ENCODE results near the gene NTSR2. TPM values are rescaled to one million over a fixed set of nuclear protein-coding genes. Genes with fewer than 3 reads are reported as not detected.

NTSR2 gene
- total RNA-seq, 6 experiments from 2014 or later: not detected

DNA sequence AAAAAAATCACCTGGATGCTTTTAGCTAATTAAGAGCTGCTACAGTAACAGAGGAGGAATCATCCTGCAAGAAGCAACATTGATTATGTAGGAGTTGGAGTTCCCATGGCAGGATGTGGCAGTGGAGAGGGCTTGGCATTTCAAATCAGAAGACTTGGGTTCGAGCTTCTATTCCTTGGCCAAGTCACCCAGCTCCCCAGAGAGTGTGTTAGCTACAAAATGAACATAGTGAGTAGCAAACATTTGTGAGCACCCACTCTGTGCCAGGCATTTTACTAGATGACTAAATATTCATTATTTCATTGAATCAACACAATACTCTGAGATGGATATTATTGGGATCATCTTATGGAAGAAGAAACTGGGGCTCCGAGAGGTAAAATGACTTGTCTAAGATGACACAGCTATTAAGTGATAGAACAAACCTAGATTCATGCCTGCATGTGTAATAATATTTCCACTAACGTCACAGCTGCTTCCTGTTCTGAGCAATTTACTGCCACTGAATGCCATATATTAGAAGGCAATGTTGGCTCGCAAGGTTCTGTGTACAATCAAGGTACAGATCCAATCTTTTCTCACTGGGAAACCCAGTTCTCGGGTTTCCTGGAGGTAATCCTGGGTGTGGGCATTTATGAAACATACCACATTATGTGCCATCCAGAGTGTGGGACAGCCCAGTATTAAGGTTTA is 18.0 kb downstream of the NTSR2 start:
- 60% methylated on average over 5 of the region's 5 CpGs for WGBS (ENCODE audit: insufficient coverage, low coverage, low lambda C conversion rate, missing lambda C conversion rate)

DNA sequence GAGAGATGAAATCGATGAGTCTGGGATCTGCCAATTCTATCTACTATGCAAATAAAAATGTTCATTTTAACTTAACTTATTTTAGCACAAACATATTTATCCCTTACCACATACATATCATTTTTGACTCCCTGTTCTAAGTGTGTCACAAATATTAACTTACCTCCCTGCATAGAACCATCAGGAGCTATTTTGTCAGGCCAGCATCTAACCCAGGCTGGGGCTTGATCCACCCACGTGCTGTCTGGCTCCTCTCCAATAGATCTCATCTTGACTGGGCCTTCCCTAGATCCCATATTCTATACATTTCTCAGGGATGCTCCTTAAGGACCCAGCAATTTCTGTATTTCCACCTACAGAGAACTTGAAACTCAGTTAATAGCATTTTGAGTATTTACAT is 20.9 kb downstream of the NTSR2 start:
- no peaks in the 10 kb centered on the region for H3K27me3 ChIP-seq
- no peaks in the 10 kb centered on the region for H3K4me1 ChIP-seq
- no peak for DNase-seq
- H3K27ac ChIP-seq: no peak overlapping the region
- H3K4me3 ChIP-seq: no peak overlapping the region
- TF ChIP-seq, protein P1, sequence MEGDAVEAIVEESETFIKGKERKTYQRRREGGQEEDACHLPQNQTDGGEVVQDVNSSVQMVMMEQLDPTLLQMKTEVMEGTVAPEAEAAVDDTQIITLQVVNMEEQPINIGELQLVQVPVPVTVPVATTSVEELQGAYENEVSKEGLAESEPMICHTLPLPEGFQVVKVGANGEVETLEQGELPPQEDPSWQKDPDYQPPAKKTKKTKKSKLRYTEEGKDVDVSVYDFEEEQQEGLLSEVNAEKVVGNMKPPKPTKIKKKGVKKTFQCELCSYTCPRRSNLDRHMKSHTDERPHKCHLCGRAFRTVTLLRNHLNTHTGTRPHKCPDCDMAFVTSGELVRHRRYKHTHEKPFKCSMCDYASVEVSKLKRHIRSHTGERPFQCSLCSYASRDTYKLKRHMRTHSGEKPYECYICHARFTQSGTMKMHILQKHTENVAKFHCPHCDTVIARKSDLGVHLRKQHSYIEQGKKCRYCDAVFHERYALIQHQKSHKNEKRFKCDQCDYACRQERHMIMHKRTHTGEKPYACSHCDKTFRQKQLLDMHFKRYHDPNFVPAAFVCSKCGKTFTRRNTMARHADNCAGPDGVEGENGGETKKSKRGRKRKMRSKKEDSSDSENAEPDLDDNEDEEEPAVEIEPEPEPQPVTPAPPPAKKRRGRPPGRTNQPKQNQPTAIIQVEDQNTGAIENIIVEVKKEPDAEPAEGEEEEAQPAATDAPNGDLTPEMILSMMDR (IDR thresholded peaks at IDR 0.05): no peak
- no peak for TF ChIP-seq POLR2A (IDR thresholded peaks at IDR 0.05)
- ATAC-seq: no peak
- H3K36me3 ChIP-seq: no peaks in the 10 kb centered on the region
- intact Hi-C loops (cut with DNase I): no loop called here
- no peaks in the 10 kb centered on the region for H3K9me3 ChIP-seq
- whole genome bisulfite sequencing (ENCODE audit: insufficient coverage, low coverage, low lambda C conversion rate, missing lambda C conversion rate): 63% methylated on average over 2 of the region's 2 CpGs

More for the DNA sequence above, 18.0 kb downstream of the NTSR2 start:
- Histone ChIP-seq H3K27me3 (no peaks in the 10 kb centered on the region), H3K27ac (no peak overlapping the region), H3K36me3 (no peaks in the 10 kb centered on the region), H3K9me3 (no peaks in the 10 kb centered on the region), H3K4me1 (no peaks in the 10 kb centered on the region), H3K4me3 (no peak overlapping the region)
- no peak for ATAC-seq
- no peak for DNase-seq
- TF ChIP-seq, protein P1 (IDR thresholded peaks at IDR 0.05): no peak
- TF ChIP-seq POLR2A (IDR thresholded peaks at IDR 0.05): no peak
- intact Hi-C loops (cut with DNase I): no loop called here

DNA sequence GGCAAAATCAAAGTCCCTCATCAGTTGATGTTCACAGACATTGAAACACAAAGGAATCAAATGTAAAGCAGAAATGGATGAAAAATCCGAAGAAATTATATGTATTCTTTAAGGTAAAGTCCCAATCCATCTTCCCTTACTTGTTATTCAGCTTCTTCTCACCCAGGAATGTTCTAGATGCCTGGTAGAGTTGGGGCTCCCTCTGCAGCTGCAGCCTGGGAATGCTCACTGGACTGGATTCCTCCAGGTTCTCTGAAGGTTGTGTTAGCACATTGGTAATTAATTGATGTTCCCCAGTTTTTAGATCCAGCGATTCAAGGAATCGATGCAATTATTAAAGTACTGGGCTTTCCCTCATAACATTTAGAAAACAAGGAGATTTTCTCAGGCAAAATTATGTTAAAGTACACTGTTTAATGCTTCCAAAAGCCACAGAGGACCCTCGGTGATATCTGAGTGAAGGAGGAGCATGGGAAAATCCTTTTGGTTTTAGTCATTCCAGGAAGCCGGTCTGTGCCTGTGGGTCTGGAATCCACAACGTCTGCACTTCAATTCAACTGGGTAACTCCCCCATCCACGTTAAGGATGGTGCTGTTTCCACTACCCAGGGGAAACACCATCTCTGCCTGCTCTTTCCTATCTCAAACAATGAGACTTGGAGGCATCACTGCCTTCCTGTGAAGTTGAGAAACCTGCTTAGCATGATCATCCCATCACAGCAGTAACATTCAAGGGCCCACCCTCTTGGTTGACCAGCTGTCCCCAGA is 22.0 kb downstream of the NTSR2 start:
- no peaks in the 10 kb centered on the region for H3K27me3 ChIP-seq
- no peaks in the 10 kb centered on the region for H3K36me3 ChIP-seq
- H3K27ac ChIP-seq: no peak overlapping the region
- DNase-seq (no peak), ATAC-seq (peak in 1 of 4 donors; percentile 31)
- WGBS (ENCODE audit: insufficient coverage, low coverage, low lambda C conversion rate, missing lambda C conversion rate): 65% methylated on average over 7 of the region's 7 CpGs
- no peaks in the 10 kb centered on the region for H3K9me3 ChIP-seq
- TF ChIP-seq, protein P1 (IDR thresholded peaks at IDR 0.05): peak in 1 of 4 donors; percentile 5
- TF ChIP-seq POLR2A (IDR thresholded peaks at IDR 0.05): no peak
- no peak overlapping the region for H3K4me3 ChIP-seq
- H3K4me1 ChIP-seq: no peaks in the 10 kb centered on the region
- intact Hi-C loops (cut with DNase I): no loop called here

DNA sequence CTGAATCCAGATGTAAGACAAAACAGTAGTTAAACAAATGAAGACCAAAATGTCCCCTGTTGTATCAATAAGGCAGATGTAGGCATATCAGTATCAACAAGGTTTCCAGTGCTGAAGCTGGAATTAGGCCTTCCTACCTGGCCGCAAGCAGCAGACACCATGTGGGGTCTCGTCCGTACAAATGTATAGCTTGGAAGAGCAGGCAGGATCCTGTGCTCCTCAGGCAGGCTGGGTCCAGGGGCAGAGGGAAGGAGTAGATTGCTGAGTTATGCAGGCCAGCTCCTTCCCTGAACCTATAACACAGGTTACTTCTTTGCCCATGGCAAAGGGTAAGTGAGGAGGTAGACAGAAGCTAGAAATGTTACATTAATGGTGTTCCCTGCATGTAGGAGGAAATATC is 23.5 kb downstream of the NTSR2 start:
- DNase-seq: no peak
- no peaks in the 10 kb centered on the region for H3K36me3 ChIP-seq

More for the DNA sequence above, 23.5 kb downstream of the NTSR2 start:
- no peak for ATAC-seq
- TF ChIP-seq, protein P1 (IDR thresholded peaks at IDR 0.05): no peak
- no peak for TF ChIP-seq POLR2A (IDR thresholded peaks at IDR 0.05)
- no peaks in the 10 kb centered on the region for H3K9me3 ChIP-seq
- no peaks in the 10 kb centered on the region for H3K27me3 ChIP-seq
- no peak overlapping the region for H3K4me3 ChIP-seq
- no peaks in the 10 kb centered on the region for H3K4me1 ChIP-seq
- no CpG with 5 or more reads among the region's 3 CpGs for WGBS (ENCODE audit: insufficient coverage, low coverage, low lambda C conversion rate, missing lambda C conversion rate)
- intact Hi-C loops (cut with DNase I): no loop called here
- no peak overlapping the region for H3K27ac ChIP-seq

Measured in right lobe of liver (tissue), 6 donors.